Uterus (tissue), 2 donors: ENCODE measurements around the gene IGF2.

Source experiments
- CTCF ChIP-seq, 4 experiments: fragments of 200-600 bp in 2 of 4; fragments of 450-650 bp in 2 of 4; sonication (generic) in 2 of 4; IDR thresholded peaks; one replicate each; pipeline ENCODE4 v1.5.1; 2016 to 2019; ENCODE audit warnings: antibody characterized with exemption in 4 of 4, mild to moderate bottlenecking in 2 of 4, moderate library complexity in 1 of 4
- POLR2A ChIP-seq, 2 donors: fragments of 450-650 bp; IDR thresholded peaks; one replicate each; pipeline ENCODE4 v1.6.1; 2016; ENCODE audit warnings: antibody characterized with exemption in 2 of 2, mild to moderate bottlenecking in 1 of 2, moderate library complexity in 1 of 2

- TF ChIP-seq CTCF (IDR thresholded peaks at IDR 0.05) (no peak), POLR2A (IDR thresholded peaks at IDR 0.05) (no peak)
Observed at GRCh38 chr11:2107521-2107920, 31.7 kb downstream of the IGF2 start.
